Fibroblast of skin of scalp (primary cell): ENCODE data around the gene DMAP1.

ENCODE experiments used
- DNase-seq: peaks from one replicate; pipeline ENCODE4 v3.0.0-alpha.2; 2013

The DMAP1 gene

DNA sequence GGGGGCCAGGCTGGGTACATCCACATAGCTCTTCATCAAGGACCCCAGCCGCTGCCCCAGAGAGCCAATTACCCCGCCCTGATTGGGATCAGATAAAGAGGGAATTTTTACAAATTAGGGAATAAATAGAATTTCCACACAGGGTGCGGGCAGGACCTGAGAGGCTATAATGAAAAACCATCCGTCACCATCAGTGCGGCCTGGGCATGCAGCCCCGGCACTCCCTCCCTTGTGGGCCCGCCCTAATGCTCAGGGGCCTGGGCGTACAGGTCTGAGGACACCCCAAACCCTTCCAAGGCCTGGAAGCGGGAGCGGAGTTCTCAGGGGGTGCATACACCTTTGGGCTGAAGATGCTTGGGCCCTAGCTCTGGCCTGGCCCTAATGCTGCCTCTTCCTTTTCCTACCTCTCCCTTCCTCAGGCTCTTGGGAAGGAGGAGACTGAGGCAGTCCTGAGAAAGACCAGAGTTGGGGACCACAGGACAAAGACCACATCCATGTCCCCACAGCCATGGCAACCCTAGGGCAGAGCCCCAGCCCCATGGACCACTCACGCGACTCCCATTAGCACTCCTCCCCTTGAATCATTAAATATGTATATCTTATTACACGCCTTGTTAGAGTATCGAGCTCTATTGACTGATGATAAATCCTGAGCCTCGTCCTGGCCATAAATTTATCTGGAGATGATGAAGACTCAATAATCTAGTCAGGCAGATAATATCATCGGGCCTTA is 16.3 kb downstream of the DMAP1 start:
- DNase-seq: no peak

DNA sequence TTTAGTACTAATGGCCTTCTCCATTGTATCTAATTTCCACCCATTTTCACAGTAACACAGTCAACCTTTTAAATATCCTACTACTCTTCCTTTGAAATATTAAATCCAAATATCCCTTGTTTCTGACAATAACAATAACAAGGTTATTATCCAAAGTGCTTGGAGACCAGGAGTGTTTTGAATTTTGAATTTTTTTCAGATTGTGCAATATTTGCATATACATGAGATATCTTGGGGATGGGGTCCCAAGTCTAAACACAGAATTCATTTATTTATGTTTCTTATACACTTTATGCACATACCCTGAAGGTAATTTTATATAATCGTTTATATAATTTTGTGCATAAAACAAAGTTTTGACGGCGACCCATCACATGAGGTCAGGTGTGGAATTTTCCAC is 17.5 kb downstream of the DMAP1 start:
- no peak for DNase-seq

DNA sequence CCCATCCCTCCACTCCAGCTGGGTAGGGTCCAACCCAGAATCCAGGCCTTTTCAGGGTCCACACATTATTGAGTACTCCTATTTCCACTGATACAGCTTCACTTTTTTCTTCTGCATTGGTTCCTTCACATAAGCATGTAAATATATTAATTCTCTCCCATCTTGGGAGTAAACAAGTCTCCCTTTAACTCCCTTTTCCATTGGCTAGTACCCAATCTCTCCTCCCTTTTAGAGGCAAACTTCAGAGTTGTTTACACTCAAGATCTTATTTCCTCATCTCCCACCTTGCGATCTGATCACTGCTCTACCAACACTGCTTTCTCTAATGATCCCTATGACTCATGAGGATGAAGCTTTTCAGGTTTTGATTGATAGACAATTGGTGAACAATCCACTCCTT is 20.3 kb downstream of the DMAP1 start:
- DNase-seq: no peak

DNA sequence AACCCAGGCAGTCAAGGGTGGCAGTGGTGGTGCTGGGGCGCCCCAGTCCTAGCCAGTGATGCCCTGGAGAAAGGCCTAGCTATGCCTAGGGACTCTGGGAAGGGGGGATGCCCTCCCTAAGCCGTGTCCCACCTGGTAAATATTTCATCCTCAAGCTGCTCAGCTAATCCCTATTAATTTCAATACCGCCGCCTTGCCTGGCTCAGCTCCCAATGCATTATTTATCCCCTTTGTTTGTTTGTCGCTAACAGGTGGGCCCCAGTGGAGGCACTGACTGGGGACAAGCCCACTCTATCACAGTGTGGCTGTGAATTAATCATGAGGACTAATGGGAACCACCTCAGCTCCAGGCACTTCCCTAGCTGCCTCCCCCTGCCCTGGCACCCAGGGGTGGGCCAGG is 22.5 kb downstream of the DMAP1 start:
- no peak for DNase-seq

DNA sequence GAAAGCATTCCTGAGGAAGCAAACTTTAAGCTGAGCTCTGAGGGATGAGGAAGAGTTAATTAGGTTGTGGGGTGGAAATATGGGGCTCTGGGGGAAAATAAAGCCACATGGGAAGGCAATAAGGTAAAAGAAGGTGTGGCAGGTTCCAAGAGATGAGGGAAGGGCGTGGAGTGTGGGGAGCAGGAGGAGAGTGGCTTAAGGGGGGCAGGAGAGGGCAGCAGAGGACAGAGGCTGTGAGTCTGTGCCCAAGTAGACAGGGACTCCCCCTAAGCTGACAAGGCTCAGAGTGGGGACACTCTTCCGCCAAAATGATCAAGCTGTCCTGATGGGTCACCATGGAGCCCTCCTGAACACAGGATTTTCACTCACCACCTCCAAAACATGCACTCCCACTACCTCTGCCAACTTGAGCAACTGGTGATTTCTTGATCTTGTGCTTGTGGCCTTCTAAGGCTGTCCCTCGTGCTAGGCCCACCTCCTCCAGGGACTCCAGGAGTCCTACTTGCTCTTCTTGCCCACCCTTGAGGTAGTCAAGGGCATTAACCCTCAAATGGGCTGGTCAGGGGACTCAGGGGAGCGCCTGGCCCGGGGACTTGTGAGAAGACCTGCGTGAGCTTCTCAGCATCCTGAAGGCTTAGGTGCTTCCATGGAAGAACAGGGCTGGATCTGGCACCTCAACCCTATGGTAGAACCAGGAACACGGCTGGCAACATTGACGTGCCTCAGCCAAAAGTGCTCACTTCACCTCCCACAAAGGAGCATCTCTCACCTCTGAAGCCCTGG is 23.4 kb downstream of the DMAP1 start:
- no peak for DNase-seq

DNA sequence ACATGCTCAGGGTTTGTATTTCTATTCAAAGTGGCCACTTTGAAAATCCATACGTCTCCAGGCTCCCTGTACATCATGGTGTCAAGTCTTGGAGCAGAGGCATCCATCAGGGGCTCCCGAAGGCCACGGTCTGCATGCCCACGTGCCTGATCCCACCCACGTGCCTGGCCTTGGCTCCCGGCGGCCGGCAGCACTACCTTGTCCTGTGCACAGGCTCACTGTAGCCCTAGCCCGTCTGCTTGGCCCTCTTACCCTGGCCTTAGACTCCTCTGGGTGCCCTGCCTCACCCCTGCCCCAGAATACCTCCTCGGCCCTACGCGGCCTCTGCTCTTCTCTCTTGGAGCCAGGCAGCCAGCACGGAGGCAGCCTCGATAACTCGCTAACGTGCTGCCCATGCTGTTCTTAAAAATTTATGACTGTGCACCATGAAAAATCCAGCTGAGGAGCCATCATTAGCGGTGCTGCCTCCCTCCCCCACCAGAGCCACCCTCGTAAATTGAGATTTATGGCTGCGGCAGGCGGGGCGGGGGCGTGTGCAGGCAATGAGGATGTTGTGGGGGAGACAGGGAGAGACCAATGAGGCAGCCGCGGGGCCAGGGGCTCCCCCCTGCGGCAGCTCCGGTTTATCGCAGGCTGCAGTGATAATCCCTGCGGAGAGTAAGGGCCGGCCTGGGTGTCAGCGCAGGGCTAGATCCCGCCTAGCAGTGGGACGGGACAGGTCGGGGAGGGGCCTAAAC is 24.6 kb downstream of the DMAP1 start:
- peak; percentile 35 for DNase-seq

DNA sequence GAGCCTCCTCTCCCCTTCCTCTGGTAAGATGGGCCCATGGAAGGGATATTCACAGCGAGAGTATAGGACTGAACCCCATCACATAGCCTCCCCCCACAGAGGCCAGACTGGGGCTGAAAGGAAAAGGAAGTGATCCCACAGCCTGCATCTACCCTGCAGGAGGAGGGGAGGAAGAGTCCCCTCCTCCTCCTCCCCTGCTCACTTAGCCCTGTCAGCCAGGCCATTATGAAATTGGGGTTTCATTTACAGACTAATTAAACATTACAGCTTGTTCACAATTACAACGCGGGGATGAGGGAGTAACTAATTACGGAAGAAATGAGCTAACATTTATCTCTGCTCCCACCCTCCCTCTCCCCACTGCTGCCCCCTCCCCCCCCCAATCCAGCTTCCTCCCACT is 25.4 kb downstream of the DMAP1 start:
- DNase-seq: no peak

DNA sequence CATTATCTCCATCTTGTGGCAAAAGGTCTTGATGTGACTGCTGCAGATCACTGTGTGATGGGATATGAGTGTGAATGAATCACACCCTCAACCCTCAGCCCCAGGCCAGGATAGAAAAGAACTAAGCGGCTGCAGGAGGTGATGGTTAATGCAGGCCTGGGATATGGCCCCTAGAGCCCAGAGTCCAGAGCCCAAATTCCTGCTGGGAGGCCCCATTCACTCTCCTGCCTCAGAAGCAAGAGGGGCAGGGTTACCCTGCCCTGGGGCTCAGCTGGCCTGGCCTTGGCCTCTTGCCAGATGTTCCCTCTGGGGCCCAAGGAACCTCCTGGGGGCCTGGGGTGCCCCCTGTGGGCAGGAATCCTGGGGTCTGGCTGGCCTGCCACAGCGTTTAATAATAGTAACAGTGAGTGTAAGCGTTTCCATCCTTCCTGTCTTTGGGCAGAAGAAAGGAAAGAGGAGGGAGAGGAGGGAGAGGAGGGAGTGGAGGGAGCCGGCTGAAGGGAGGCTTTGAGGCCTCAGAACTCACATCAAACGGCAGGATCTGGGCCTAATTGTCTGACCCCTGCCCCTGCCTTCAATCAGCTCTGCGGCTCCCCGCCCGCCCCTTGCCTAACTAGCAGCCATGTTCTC is 26.2 kb downstream of the DMAP1 start:
- peak; percentile 76 for DNase-seq

DNA sequence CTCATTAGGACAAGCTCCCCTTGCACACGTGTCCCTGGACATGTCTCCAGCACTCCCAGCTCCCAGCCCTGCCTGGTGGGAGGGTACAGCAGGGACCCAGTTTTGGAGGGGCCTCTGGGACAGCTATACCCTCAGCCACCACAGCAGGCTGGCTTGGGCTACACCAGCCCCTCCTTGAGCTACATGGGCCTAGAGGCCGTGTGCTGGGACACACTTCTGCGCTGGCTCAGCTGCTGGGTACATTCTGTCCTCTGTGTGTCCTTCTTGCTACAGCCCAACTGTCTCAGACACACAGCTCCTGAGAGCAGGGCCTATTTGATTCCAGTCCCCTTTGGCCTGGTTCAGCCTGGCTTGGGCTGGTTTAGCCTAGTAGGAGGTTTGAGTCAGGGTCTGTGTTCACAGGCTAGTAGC is 26.7 kb downstream of the DMAP1 start:
- DNase-seq: peak; percentile 10

DNA sequence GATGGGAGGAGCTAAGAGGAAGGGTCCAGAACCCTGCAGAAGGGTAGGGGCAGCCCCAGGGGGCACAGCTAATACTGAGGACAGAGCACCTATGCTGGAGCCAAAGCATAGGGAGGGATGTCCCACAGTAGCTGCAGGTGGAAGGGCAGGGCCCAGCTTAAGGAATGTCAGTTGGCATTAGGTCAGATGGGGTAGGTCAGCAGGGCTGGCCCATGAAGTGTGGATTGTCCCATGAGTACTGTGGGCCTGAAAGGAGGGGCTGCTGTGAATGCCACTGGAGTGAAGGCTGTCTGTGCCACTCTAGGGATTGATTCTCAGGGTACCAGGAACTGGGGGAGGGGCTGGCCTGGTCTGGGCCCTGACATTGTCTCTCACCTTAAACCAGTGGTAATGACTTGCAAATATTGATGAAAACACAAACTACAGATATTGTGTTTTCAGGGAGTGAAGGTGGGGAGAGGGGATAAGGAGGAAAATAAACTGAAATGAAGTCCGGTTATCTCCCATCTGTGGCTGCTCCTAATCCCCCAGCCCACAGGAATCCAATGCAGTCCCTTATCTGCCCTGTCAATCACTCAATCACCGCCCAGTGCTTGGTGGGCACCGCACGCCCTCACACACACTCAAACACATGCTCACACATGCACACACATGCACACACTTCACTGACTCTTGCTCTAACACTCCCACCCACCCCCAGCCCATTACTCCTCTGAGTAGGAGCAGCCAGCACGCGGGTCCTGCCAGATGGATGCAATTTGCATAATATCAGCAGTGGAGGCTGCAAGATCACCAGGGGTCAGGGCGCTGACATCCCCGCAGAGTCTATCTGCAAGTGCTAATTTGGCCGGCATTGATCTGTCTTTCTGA is 27.8 kb downstream of the DMAP1 start:
- DNase-seq: no peak

DNA sequence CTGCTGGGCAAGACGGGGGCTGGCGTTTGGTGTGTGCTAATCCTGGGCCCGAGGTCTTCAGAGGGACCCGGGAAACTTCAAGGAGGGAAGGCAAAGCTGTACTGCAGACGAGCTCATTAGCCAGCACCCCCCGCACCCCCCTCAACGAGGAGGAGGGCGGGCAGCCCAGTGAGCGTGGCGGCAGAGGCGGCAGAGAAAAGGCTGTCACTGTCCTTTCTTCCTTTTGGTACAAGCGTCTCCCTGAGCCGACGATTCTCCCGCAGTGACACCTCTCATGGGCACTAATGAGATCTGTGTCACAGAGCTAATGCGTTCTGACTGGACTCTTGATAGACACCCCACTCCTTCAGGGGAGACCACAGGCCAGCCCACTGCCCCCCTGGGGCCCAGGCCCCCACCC is 29.5 kb downstream of the DMAP1 start:
- no peak for DNase-seq

DNA sequence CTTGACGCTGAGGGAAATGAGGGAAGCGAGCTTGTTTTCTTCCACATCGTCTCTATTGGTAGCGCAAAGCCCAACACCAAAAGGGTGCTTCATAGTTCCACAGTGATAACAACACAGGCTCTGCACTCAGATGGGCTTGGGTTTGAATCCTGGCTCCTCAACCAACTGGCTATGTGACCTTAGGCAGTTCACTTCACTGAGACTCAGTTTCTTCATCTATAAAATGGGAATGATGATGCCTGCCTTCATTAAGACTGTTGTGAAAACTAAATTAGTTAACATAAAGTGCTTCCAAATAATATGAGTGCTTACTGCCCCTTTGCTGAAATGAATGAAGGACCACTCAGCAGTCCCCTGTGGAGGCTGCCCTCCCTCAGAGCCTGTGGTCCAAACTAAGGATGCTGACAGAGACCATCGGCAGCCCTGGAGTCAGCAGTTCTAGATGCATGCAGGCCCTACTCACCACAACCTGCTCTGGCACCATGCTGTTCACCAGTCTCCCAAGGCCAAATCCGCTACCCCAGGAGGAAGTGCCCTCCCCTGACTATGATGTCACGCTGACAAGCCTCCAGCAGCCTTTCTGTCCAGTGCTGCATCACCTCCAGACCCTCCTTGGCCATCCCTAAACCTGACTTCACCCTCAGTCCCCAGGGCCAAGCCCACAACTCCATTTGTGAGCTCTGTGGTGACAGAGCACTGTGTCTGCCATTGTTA is 30.7 kb downstream of the DMAP1 start:
- DNase-seq: no peak

DNA sequence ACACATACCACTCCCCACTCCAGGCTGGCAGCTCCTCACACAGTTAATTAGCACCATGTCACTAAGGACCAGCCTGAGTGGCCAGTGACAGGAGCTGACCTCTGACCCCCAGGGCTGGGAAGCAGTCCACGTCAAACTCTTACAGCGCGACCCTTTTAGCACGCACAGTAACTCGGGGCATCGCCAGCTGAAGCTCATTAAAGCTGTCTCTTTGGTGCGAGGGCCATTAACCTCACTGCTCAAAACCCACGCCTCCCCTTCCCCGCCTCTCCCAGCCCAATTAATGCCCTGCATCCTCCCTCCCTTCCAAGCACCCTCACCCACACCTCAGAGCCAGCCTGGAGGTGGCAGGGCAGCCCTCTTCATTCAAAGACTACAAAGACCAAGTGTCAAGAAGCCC is 31.7 kb downstream of the DMAP1 start:
- DNase-seq: no peak

DNA sequence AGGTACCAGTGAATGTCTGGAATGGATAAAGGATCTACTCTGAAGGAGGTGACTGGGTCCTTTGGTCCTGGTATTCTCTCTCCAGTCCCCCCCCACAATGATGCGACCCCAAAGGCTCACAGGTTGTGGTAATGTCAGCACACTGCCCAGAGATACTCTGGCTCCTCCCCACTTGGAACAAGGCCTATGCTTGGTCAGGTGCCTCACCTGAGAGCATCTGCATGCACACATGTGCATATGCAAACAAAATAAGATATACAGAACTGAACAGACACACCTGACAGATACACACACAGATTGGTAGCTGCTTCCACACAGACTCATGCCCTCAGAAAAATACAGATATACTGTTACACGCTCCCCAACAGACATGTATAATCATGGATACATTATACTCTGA is 33.5 kb downstream of the DMAP1 start:
- no peak for DNase-seq

DNA sequence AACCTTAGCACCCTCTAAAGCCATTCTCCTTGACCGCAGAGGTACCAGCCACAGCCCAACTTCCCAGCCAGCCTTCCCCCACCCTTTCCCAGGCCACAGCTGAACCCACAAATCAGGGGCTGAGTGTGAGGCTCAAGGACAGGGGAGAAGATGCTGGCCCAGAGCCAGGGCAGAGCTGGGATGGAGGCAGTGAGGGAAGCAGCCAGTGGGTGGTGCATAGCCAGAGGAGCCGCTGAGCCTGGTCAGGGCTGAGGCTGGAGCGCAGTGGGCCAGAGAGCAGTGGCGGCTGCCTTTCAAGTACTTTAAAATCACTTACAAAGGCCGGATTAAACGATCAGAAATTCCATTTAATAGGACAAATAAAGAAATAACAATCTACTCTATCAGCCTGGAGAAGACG is 36.3 kb downstream of the DMAP1 start:
- no peak for DNase-seq

DNA sequence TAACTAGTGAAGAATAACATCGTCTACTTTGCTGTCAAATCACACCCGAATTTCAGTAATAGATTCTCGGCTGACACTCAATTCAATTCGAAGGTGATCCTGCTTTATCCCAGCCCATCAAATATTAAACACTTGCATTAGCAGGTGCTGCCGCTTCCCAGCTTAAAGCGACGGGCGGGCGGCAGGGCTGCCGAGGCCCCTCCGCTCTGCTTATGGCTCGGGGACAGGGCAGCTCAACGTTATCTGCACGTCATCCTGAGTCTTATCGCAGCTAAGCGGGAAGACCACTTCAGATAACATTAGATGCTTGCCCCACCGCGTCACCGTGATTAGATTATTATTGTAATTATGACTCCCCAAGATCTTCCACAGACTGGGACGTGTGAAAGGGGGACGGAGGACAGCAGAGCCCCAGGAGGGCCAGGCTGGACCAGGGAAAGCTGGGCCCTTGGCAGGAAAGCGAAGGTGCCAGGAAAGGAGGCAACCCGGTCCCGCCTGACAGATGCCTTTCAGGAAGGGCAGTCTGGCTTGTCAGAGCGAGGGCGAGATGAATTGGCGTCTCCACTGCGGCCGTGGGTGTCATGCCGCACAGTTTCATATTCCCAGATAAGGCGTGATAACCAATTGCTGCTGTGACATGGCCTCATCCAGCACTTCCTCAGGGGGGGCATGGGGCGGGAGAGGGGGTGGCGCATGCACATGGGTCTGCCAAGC is 37.0 kb downstream of the DMAP1 start:
- no peak for DNase-seq

DNA sequence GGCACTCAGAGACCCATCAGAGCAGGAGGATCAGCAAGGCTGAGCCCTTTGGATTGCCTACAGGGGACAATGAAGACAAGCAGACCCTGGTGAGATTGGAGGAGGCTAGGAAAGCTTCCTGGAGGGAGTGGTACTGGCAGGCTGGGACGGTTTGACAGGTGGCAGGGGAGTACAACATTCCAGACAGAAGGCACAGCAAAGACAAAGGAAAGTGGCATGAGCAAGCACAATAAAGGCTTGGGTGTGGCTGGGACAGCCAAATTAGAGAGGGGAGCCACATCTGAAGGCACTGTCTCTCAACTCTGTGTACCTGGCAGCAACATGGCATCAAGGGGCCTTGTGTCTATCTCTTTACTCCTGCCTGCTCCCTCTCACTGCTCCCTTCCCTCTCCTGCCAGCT is 38.2 kb downstream of the DMAP1 start:
- no peak for DNase-seq

DNA sequence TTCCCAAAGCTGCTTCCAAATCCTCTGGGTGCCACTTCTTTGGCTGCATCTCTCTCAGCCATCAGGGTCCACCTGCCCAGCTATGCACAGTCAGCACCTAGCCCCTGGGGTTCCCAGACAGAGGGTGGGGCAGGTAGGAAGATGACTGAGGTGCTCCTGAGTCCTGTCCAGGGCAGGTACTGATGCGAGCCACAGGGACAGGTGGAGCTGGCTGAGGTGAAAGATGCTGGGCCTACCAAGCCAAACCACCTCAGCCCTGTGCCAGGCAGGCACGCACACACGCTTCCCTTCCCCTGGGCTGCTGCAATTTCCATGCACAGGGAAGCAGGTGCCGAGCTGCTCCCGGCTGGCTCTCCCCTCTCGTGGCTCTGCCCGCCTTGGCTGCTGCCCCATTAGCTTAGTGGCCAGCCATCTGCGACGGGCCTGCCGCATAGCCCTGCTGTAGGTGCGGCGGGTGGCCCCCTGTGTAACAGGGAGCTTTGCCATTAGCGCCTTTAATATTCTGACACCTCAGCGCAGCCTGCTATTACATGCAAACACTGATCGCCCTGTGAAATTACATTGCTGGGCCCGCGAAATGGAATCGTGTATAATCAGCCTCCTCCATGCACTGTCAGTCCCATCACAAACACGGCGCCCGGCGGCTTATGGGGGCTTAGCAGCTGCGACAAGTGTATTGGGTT is 38.9 kb downstream of the DMAP1 start:
- DNase-seq: no peak

DNA sequence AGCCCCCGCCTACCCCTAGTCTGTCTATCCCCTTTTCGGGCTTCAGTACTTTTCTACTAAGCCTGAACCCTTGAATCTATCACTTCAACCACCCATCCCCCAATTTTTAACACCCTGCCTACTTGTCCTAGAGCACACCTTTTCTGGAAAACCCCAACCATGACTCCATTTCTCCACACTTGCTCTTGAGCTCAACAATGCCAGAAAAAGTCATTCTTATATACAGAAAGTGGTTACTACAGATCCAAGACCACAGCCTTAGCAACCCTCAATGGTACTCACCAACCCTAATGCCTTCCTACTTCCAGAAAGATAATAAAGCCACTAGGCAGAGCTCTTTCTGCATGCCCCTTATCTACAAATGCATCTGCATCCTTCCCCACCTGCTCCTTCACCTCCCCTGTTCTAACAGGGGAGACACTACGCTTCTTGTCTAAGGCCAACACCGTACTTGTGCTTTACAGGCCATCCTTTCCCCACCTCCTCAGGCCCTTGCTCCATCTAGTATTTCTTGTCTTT is 41.2 kb downstream of the DMAP1 start:
- DNase-seq: no peak
